Upper lobe of left lung (tissue), 4 donors: Measurements from ENCODE around the gene TROAP.

Source experiments
- EP300 ChIP-seq, 4 donors: sonication (generic); formaldehyde crosslinking; IDR thresholded peaks; one replicate each; pipeline ENCODE4 v1.5.1; 2017; ENCODE audit warnings: antibody characterized with exemption in 4 of 4, control low read depth in 2 of 4
- POLR2A ChIP-seq, 4 donors: fragments of 450-650 bp; IDR thresholded peaks; one replicate each; pipeline ENCODE4 v1.5.1; 2016 to 2017; ENCODE audit warnings: antibody characterized with exemption in 4 of 4, mild to moderate bottlenecking in 2 of 4
- POLR2AphosphoS5 ChIP-seq, 2 donors: sonication (generic); formaldehyde crosslinking; IDR thresholded peaks; one replicate each; pipeline ENCODE4 v1.5.1; 2017; ENCODE audit warnings: antibody characterized with exemption in 2 of 2
- TF ChIP-seq, protein P1 (sequence below), 6 experiments: fragments of 450-650 bp in 4 of 6; fragments of 200-600 bp in 2 of 6; sonication (generic) in 2 of 6; IDR thresholded peaks; one replicate each; pipeline ENCODE4 v1.5.1; 2016 to 2019; ENCODE audit warnings: antibody characterized with exemption in 6 of 6

DNA sequence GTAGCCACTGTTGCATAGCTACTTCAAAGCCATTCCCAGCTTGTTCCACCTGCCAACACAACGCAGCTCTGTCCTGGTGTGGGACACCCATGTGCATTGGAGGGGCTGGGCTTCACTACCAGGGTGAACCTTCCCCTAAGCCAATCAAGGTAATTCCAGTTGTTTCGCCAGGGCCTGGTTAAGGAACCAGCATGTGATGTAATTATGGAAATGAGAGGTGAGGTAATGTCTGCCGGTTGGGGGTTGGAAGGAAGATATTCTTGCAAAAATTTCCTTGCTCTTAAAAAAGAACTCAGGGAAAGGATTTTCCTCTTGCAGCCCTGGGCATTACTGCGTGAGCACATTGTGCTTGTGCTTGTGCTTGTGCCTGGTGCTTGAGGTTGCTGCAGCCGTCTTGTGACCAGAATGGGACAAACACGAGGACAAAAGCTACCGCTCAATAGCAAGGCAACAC, 43.3 kb upstream of the TROAP start:
- TF ChIP-seq, protein P1, sequence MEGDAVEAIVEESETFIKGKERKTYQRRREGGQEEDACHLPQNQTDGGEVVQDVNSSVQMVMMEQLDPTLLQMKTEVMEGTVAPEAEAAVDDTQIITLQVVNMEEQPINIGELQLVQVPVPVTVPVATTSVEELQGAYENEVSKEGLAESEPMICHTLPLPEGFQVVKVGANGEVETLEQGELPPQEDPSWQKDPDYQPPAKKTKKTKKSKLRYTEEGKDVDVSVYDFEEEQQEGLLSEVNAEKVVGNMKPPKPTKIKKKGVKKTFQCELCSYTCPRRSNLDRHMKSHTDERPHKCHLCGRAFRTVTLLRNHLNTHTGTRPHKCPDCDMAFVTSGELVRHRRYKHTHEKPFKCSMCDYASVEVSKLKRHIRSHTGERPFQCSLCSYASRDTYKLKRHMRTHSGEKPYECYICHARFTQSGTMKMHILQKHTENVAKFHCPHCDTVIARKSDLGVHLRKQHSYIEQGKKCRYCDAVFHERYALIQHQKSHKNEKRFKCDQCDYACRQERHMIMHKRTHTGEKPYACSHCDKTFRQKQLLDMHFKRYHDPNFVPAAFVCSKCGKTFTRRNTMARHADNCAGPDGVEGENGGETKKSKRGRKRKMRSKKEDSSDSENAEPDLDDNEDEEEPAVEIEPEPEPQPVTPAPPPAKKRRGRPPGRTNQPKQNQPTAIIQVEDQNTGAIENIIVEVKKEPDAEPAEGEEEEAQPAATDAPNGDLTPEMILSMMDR (IDR thresholded peaks at IDR 0.05): no peak
- TF ChIP-seq POLR2AphosphoS5 (IDR thresholded peaks at IDR 0.05) (peak in 1 of 2 donors; percentile 36), POLR2A (IDR thresholded peaks at IDR 0.05) (peak in 1 of 4 donors; percentile 40), EP300 (IDR thresholded peaks at IDR 0.05) (no peak)
